Activated CD4-positive, alpha-beta T cell treated with anti-CD3 and anti-CD28 coated beads, Interleukin-2, amount 50 U/mL, for 1 hour (primary cell): ENCODE data around the gene ABCA8.
"Not testable (repeated sequence)": the region's sequence is repeated elsewhere in the genome, so short reads cannot be mapped to it uniquely, and the experiment has no call there.

Experiments used
- DNase-seq: peaks from one replicate; pipeline ENCODE4 v3.0.0-alpha.2; 2020

ABCA8 gene

DNA sequence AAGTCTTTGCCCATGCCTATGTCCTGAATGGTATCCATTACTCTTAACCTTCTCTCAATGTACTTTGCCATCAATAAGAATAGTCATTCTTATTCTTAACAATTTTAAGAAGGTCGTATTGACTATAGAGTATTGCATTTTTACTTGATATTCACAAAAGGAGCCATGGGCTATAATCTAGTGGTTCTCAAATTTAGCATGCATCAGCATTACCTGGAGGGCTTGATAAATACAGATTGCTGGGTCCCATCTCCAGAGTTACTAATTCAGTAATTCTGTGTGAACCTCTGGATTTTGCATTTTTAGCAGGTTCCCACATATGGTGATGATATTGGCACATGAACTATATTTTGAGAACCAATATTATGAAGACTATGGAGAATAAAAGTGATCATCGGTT lies 89.6 kb downstream of the ABCA8 start:
- no peak for DNase-seq

DNA sequence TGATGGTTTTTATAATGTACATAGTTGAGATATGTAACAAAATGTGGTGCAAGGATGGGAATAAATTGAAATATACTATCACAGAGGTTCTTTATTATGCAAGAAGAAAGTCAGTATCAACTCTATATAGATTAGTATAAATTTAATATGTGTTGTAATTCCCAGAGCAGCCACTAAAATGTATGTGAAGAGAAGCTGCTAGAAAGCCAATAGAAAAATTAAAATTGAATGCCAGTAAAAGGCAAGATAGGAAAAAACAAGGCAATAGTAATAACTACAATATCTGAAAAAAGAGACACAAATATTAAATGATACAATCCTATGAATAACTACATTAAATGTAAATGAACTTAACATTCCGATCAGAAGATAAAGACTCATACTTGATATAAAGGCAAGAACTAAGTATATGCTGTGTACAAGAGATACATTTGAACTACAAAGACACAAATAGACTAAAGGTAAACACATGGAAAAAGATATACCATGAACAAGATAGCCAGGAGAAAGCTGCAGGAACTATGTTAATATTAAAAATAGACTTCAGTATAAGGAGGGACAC lies 92.0 kb downstream of the ABCA8 start:
- no peak for DNase-seq

DNA sequence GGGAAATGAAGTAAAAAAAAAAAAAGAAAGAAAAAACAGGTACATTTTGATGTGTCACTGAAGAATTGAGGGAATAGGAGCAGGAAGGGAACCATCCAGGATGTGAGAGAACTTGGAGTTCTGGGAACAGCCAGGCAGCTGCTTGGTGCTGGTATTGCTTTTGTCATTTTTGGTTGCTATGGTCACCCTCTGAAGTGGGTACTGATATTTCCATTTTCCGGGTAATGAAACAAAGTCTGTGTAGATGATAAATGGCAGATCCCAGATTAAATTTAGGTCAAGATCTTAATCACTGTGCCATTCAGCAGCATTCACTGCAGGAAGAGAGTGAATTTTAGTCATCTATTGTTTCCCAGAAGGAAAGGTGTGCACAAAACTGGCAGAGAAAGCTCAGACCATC lies 93.6 kb downstream of the ABCA8 start:
- no peak for DNase-seq

DNA sequence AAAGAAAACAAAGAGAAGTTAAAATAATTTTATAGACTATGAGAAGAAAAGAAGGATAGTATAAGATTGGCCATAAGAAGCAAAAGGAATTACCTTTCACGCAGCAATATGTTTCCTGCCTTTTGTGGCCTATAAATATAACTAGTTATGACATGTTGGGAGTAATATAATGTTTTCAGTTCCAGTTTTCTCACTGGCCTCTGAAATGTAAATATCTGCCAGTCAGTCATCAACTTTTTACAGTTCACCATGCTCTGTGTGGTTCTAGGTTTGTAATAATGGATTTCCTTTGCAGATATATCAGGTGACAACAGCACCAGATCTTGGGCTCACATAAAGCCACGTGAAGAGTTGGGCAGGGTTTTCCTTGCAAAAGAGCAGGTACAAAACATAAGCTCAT lies 94.3 kb downstream of the ABCA8 start:
- no peak for DNase-seq

DNA sequence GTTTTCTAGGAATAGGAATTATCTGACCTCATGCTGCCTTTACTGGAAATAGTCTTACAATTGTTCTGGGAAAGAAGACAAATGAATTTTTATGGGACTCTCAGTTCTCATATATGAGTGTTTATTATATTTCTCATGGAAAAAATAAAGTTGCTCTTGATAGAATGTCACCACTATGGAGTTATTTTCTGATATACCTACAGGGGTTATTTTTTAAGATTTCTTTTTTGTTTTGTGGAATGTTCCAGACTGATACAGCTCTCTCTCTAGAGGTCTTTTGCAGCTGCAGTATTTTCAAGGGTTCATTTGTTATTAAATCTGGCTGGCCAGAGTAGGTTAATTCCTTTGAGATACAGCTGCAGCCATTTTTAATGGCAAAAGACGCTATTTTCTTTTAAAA lies 100.7 kb downstream of the ABCA8 start:
- no peak for DNase-seq

DNA sequence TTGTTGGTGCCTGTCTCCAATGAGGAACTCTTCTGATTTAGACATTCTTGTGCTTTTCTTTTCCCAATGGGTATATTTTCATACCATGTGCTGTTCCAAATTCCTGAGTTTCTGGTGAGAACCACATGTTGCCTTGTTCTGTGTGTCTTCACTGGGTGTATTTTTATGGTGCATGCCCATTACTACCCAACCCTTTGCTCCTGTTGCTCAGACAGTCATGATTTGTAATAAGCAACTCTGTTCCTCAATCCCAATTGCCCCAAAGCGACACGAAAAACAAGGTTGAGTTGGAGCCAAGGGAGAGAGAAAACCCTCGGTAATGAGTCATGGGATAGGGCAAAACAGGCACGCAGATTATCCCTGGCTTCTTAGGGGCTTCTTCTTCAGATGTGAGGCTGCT lies 101.8 kb downstream of the ABCA8 start:
- DNase-seq = no peak

DNA sequence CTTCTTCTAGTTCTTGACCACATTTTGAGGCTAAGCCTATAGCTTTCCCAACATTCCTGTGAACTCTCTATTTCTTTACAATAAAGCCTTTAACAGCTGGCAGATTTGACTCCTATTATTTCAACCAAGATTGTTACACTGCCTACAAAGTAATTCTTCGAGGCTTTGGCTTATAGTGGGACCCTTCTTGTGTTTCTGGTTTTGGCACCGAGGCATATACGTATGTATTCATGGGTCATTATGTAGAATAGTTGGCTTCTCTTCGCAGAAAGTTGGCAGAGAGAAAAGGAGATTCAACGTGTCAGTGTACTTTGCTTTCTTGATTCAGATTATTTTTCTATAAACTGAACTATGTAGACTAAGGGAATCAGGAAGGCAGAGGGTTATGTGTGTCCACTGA lies 102.2 kb downstream of the ABCA8 start:
- DNase-seq = no peak

DNA sequence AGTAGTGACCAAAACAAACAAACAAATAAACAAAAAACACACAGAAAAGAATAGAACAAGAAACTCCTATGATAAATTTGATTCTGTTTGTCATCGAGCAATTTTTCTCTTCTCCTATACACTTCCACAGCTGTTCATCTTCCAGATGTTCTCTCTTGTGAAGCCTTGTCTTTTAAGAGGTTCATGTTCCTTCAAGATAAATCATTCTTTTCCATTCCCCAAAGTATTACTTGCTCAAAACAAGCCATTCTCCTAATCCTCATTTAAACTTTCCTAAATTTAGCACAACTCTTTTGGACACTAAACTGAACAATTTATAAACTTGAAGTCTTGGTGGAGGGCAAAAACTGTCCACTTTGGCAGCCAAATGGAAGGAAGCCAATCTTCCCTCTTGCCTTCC lies 103.3 kb downstream of the ABCA8 start:
- no peak for DNase-seq

DNA sequence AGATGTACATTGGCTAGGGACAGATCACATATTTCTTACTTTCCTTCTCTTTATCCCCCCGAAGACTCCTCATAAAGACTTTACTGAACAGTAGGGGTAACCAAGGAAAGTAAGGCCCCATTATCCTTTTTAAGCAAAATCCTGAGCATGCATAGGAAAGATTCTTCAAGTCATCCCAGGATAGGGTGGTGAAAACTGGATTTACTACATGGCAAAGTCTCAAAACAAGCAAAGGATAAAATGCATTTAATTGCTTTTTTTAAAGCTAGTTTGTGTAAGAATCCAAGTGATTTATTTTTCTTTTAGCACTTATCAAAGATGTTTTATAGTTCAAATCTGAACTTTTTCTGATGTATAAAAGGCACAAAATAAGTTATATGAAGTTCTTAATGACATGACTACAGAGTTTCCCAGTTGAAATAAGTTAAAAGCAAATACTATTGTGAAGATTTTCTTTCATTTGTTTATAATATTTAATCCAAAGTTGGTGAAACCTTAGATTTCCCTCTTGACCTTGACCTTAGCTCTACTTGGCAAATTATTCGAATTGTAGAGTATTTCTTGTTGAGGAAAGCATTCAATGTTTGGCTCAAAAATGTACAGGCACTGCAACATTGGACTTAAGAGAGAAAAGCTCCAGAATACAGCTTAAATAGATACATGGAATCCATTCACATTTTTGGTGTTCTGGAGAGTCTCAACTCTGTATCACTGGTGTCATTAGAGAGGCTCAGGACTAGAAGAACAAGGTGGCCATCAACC lies 104.3 kb downstream of the ABCA8 start:
- no peak for DNase-seq

DNA sequence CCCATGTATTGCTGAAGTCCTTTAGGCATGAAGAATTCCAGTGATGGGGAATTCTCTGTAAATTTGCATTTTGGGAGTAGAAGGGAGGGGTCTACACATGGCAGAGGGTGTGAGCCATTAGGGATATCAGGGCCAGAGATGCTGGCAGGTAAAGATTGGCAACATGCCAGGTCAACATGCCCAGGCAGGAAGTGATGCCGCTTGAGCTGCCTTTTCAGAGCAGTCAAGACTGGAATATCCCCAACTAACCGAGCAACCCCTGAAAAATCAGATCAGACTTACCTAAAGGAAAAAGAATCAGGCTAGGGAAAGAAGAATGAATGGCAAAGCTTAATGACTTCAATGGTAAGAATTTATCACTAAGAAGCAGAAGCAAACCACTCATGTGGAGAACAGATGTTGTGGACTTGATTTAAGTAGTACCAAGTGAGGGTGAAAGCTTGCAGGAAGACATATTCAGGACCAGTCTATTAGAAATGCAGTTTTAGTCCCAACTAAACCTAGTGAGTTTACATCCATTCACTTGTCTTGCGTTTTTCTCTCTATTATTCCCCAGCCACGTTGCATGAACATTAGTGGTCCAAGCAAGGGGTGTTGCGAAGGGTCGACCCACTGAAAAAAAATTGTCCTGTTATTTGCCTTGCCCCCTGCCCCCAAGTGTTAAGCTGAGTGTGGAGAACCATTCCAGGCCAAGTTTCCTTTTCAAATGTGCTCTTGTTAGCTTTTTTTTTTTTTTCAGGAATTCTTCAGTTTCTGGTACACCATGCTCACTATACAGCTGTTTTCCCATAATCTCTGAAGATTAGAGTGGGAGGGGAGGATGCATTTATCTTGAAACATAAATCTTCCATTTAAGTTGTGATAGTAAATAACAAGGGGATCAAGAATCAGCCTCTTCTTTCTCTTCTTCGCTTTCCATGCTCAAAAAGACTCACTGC lies 105.2 kb downstream of the ABCA8 start:
- no peak for DNase-seq

DNA sequence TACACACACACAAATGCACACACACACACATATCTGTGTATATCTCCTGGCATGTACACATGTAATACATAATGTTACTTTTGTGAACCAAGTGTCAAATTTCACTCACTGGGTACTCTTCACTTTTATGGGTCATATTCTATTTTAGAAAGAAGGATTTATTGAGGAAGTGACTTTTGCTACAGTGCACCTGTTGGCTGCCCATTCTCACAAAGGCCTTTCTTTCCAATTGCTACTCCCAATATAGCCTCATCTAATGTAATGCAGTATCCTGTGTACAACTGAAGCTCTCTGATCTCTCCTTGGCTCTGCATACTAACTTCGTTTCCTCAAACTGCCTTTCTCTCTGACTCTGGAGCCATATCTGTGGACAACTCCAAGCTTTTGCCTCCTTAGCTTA lies 107.5 kb downstream of the ABCA8 start:
- DNase-seq = no peak

DNA sequence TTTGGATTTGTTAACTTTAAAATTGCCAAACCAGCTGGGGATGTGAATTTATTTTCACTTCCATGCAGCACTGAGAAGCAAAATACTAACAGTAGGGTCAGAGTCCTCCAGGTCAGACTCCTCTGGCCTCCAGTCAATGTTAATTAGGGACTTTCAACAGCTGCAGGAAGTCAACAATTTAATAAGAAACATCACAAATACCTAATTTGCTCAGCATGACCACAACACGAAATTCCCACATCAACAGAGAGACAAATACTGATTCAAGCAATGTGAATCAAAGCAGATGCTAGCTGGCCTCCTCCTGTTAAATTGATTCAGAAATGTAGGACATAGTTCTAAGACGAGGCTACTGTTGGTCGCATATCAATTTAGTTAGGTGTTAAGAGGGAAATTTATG lies 111.7 kb downstream of the ABCA8 start:
- no peak for DNase-seq

DNA sequence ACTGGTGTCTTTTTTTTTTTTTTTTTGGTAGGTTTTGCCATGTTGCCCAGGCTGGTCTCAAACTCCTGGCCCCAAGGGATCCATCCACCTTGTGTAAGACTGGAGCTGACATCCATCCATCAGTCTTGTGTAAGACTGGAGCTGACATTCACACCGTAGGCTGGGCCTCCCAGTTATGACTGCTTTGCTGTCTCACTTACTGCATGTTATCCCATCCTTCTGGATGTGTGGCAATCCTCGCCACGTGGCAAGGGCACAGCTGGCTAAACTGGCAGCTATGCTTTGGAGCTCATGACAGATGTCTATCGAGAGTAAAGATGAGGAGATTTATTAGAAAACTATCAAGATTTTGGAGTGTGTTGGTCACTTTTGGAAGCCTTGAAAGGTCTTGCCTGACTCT lies 115.1 kb downstream of the ABCA8 start:
- DNase-seq = no peak

DNA sequence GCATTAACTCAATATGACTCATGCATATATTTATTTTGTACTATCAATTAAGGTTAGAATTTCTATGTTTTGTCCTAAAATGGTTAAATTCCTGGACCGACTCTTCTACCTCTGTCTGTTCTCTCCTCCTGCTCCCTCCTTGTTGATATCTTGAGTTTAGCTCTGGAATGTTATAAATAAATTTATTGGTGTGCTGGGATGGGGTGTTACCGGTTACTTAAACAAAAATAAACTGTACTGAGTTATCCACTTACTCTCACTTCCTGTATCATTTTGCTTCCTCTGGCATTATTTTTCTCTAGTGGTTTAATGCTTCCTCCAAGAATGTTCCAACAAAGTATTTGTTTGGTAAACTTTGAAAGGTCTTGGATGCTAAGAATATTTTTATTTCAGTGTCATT lies 120.1 kb downstream of the ABCA8 start:
- DNase-seq = no peak

DNA sequence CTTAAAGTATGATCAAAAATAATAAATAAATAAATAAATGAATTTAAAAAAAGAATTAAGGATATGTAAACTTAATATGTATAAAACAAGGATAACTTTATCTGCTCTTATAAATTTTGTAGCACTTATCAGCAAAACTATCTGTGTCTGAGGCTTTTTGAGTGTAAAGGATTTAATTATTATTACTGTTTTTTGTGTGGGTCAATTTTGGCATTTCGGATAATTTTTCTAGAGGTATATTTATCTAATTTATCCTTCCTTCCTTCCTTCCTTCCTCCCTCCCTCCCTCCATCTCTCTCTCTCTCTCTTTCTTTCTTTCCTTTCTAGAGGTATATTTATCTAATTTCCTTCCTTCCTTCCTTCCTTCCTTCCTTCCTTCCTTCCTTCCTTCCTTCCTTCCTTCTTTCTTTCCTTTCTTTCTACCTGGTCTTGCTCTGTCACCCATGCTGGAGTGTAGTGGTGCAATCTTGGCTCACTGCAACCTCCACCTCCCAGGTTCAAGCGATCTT lies 120.8 kb downstream of the ABCA8 start:
- DNase-seq = no peak

DNA sequence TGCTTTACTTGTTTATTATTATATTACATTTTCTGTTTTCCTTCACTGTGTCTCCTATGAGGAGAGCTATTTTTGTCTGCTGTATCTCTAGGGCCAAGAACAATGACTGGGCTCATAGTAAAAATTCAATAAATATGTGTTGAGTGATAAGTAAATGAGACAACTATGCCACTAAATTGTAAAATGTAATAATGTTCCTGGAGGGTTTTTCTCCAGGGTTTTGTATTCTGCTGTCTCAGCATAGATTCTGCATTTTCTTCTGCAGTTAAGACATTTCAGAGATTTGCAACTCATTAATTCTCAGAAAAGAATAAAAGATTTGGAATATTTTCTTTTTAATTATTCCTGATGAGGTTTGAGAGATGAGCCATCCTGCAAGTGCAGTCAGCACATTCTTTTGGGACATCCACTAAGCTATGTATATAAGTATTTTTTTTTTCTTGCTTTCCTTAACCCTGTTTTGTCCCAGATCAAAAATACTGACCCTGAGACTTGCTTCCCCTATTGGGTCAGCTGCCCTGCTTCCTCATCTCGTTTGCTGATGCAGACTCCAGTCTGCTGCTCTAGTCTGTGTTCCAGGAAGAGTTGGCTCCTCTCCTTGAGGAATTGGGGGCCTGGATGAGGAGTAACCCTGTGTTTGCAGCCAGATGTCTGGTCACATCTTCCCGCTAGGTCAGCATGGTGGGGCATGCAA lies 122.9 kb downstream of the ABCA8 start:
- no peak for DNase-seq

DNA sequence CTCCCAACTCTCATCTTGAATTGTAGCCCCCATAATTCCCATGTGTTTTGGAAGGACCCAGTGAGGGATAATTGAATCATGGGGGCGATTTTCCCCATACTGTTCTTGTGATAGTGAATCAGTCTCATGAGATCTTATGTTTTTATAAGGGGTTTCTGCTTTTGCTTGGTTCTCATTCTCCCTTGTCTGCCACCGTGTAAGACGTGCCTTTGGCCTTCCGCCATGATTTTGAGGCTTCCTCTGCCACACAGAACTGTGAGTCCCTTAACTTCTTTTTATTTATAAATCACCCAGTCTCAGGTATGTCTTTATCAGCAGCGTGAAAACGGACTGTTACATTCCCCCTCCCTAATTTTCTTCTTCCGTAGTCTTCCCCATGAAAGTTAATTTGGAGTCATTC lies 124.0 kb downstream of the ABCA8 start:
- DNase-seq = no peak

DNA sequence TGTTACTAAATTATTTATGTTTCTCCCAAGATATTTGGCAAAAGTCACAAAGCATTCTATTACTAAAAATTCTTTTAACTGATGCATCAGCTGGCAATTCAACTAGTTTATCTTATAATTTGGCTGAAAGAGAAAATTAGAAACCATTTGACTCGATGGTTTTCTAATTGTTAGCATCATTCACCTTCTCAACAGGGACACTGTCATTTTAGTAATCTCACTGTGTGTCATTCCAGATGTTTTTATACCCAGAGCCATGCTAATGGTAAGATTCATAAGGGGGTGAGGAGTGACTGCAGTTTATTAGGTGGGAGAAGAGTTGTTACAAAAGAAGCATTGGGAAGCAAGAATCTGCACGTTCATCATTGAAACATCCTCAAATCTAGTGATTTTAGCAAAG lies 124.9 kb downstream of the ABCA8 start:
- DNase-seq = no peak

DNA sequence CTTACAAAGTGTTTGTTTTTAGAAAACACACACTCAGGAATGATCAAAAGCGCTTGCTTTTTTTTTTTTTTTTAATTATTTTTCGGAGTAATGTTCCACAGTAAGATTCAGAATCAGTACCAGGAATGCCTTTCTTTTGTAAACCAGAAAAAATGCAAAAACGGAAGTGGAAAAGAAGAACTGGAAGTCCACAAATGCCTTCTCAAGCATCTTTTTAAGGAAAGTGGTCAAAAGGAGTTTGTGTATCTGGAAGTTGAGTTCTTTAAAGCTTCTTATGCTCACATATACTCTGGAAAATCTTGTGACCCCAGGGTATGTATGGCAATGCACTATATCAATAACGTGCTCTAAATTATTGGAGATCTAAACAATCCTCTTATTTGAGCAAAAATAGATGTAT lies 126.0 kb downstream of the ABCA8 start:
- no peak for DNase-seq

DNA sequence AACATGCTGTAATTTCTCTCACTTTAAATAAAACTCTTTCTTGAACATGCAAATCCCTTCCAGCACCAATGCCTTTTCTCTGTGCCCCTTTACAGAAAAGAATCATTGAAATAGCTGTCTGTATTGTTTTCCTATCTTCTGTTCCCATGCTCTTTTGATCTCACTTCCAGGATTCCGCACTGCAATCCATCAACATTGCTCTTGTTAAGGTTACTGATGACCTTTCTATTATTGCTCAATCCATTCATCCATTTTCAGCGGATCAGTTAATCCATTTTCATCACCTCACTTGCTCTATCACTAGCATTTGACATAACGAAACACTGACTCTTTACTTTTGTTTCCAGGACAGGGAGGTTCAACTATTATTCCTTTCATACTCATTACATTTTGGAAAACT lies 130.5 kb downstream of the ABCA8 start:
- DNase-seq = no peak

DNA sequence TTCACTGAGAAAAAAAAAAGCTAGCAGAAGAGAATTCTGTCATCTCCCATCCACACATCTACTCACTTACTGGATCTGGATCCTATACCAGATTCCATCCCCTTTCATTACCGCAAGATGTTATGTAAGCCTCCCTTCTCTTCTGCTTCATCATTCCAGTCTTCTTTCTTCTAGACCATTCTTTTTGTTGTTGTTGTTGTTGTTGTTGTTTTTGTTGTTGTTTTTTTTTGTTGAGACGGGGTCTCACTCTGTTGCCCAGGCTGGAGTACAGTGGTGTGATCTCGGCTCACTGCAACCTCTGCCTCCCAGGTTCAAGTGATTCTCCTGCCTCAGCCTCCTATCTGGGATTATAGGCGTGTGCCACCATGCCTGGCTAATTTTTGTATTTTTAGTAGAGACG lies 131.0 kb downstream of the ABCA8 start:
- DNase-seq = not testable (repeated sequence)

DNA sequence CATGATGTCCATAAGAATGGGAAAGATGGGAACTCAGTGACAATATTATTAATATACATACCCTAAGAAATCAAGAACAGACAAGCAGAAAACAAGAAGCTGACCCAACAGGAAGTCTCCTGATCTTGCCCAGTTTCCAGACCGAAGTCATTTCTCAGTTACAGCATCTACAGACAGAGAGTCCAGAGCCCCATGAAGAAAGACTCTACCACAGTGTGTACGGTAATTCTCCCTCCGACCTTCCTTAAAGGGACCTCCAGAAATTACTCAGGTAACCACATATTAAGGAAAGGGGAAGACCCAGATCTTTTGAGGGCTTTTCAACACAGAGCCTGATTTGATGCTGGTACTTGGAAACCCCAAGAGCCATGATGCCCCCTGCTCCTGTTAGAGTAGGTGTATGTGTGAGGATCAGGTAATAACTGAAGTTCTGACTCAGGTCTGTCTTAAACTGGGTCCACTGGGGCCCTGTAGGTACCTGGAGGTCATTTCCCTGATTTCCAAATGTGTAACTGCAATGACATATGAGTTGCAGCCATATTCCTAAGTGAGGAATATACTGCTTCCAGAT lies 132.4 kb downstream of the ABCA8 start:
- DNase-seq = no peak
